ENCODE measurements around the gene MARK3.
"Not testable (repeated sequence)": the region's sequence is repeated elsewhere in the genome, so short reads cannot be mapped to it uniquely, and the experiment has no call there.

MARK3 gene

GRCh38 chr14:103385152-103385928 lies at the start of gene MARK3:
TSS of gene MARK3 (plus strand) at chr14:103385415. CDS start at chr14:103386030, 615 bp downstream.
- peak; percentile 99 for DNase-seq

GRCh38 chr14:103336191-103336590 lies 49.0 kb upstream of the MARK3 start:
- no peak for DNase-seq

- no peak for DNase-seq
These were observed 47.4 kb upstream of the MARK3 start for GRCh38 chr14:103337794-103338193.

- no peak for DNase-seq
These were observed 45.7 kb upstream of the MARK3 start for GRCh38 chr14:103339561-103339960.

- DNase-seq = no peak
These were observed 44.6 kb upstream of the MARK3 start for GRCh38 chr14:103340480-103341212.

GRCh38 chr14:103341250-103342129 lies 43.7 kb upstream of the MARK3 start:
- no peak for DNase-seq

GRCh38 chr14:103343164-103343879 lies 41.9 kb upstream of the MARK3 start:
- DNase-seq = no peak

GRCh38 chr14:103343905-103344797 lies 41.1 kb upstream of the MARK3 start:
- no peak for DNase-seq

GRCh38 chr14:103346286-103346685 lies 38.9 kb upstream of the MARK3 start:
- no peak for DNase-seq

- DNase-seq = no peak
These were observed 38.0 kb upstream of the MARK3 start for GRCh38 chr14:103347091-103347815.

- DNase-seq = no peak
These were observed 37.1 kb upstream of the MARK3 start for GRCh38 chr14:103348154-103348553.

- DNase-seq = no peak
These were observed 35.2 kb upstream of the MARK3 start for GRCh38 chr14:103349982-103350381.

GRCh38 chr14:103353362-103353761 lies 31.9 kb upstream of the MARK3 start:
- DNase-seq = no peak

GRCh38 chr14:103354141-103354540 lies 31.1 kb upstream of the MARK3 start:
- DNase-seq = no peak

- no peak for DNase-seq
These were observed 29.1 kb upstream of the MARK3 start for GRCh38 chr14:103356024-103356682.

GRCh38 chr14:103357552-103357951 lies 27.7 kb upstream of the MARK3 start:
- not testable (repeated sequence) for DNase-seq

GRCh38 chr14:103360548-103360947 lies 24.7 kb upstream of the MARK3 start:
- DNase-seq = no peak

- no peak for DNase-seq
These were observed 23.3 kb upstream of the MARK3 start for GRCh38 chr14:103361867-103362266.

GRCh38 chr14:103362780-103363179 lies 22.4 kb upstream of the MARK3 start:
- DNase-seq = no peak

- DNase-seq = no peak
These were observed 18.5 kb upstream of the MARK3 start for GRCh38 chr14:103366741-103367140.
